ENCODE results near the gene ANAPC4.

ANAPC4 gene

DNA sequence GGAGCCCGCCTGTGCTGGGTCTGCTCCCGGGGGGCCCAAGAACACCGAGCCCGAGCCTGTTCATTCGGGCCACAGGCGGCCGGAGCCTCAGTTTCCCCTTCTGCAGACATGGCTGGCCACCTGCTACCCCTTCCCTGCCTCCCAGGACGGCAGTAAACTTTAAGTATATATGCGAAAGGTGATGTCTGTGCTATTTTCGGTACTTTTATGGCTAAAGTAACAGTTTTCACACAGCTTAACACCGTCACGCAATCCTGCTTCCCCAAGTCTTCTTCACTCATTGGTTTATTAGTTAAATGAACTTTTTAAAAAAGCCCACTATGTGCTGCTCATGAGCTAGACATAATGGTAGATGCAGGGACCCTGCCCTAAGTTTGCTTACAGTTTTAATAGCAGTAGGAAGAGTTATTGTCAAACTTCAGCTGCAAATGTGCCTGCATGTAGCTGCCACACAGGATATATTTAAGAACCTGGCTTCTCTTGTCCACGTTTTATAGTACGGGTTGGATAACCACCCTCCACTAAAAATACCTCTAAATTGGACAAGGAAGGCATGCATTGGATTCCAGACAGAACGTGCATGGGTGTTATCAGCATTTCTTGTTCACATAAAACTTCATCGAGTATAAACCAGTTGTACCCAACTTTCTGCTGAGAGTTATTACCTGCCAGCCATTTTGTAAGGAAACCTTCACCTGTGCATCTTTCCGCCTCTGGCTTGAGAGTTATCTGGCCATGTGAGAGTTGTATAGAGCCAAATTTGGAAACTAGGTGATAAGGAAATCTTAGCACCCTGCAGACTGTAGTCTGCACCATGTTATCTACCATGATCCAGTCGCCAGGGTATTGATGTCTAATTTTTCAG, 741 bp downstream of the ANAPC4 start:
- DNase-seq (ENCODE audit: low read depth): no peak

DNA sequence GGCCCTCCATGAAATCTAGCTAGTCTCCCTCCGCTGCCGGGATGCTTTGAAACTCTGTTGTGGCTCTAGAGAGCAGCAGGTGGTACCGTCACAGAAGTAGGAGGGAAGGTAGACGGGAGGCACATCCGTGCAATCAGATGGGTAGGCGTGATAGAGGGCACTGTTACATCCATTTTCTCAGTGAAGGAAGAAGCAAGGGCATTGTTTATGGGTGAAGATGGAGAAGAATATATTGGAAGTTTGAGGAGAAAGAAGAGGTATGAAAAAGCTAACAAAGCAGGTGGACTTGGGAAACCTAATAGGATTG, 1.3 kb downstream of the ANAPC4 start:
- DNase-seq (ENCODE audit: low read depth): no peak

DNA sequence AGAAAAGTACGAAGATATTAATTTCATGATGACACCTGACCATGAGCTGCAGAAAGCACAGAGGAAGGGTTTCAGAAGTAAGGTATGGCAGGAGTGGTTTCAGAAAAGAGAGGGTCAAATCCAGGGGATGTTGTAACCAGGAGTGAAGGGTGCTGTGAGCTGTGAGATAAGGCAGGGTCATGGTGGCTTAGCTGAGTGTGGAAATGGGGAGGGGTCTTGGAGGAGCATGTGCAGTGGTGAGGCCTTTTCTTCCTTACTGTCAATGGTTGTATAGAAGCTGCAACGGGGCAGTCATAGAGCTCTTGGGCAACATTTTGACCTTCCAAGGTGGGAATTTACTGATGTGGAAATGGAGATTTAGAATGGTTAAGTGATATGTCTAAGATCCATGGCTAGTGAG, 2.5 kb downstream of the ANAPC4 start:
- DNase-seq (ENCODE audit: low read depth): no peak

DNA sequence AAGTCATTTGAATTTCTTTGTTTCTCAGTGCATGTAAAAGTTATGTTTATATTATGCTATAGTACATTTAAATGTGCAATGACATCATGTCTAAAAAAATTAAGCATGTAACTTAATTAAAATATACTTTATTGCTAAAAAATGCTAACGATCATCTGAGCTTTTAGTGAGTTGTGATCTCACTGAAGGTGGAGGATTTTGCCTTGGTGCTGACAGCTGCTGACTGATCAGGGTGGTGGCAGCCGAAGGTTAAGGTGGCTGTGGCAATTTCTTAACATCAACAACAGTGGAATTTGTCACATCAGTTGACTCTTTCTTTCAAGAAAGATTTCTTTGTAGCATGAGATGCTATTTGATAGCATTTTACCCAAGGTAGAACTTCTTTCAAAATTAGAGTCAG, 6.6 kb downstream of the ANAPC4 start:
- no peak for DNase-seq (ENCODE audit: low read depth)

DNA sequence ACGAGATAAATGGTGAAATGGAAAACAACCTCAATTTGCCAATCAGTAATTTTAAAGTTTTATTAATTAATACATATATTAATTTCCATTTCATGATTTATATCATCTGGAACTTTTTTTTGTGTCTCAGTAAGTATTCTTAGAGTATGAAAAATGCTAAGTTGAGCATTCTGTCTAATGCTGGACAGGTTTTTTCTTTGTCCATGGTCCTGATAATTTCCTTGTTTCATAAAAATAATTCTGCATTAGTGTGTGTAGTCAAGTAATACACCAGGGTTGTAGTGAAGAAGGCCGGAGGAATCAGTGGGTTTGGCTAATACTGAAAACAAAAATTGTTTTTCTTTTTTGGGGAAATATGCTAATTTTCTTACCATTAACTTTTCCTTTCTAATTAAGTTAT, 9.9 kb downstream of the ANAPC4 start:
- DNase-seq (ENCODE audit: low read depth): no peak

DNA sequence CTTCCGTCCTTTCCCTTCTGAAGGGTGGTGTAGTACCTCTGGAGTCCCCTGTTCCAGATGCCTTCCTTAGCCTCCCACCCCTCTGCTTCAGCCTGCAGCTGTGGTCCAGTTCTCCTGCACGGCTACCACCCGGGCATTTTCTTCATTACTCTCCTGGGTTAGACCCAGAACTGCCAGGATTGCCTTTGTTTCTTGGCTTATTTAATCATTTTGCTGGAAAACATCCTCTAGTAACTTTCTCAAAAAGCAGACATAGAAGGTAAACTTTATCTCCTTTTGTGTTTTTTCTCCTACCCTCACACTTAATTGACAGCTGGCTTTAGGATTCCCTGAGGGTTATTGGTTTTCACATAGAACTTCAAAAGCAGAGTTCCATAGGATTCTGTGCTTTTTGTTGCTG, 20.2 kb downstream of the ANAPC4 start:
- no peak for DNase-seq (ENCODE audit: low read depth)

DNA sequence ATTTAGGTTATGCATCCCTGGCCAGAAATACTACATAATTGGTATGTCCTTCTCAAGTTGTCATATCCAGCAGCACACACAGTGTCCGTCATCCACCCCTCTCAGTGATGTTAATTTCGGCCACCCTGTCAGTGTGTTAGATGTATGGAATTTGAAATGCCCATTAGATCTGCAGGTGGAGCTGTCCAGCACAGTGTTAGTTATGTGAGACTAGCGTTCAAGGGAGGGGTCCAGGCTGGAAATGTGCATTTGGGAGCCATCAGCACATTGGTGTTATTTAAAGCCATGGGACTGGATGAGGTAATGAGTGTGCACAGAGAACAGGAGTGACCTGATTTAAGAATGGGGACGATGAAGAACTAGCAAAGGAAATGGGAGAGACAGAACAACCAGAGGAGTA, 22.4 kb downstream of the ANAPC4 start:
- DNase-seq (ENCODE audit: low read depth): no peak

DNA sequence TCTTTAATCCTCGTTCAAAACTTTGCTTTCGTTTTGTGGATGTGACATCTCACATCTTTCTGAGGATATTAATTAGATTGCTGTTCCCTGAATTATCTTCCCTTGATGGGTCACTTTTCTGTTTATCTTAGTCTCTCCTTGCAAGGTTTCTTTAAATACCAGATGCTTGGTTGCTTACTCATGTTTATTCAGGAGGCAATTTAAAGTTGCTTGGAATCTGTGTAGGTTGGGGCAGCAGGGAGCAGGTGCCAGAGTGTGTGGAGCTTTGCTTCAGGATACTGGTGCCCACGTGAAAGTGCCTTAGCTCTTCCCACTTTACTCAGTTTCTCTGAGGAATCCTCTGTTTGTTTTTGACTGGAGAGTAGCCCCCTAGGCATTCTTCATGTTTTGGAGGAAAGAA, 24.0 kb downstream of the ANAPC4 start:
- DNase-seq (ENCODE audit: low read depth): no peak

DNA sequence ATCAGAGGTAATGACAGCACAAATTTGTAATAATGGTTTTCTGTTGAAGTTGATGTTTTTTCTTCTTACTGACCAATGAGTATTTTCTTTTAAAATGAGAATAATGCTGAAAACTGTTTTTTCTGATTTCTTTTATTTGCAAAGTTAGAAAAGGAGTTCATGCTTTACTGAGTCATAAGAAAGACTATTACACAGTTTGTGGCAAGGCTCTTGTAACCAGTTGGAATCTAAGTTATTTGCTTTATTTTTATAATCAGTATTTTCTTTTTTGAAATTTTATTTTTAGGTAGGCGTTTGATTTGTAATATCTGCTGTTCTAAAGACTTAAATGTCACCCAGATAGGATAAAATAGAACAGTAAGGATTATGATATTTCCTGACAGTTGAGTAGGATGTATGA, 25.5 kb downstream of the ANAPC4 start:
- peak; percentile 22 for DNase-seq (ENCODE audit: low read depth)

DNA sequence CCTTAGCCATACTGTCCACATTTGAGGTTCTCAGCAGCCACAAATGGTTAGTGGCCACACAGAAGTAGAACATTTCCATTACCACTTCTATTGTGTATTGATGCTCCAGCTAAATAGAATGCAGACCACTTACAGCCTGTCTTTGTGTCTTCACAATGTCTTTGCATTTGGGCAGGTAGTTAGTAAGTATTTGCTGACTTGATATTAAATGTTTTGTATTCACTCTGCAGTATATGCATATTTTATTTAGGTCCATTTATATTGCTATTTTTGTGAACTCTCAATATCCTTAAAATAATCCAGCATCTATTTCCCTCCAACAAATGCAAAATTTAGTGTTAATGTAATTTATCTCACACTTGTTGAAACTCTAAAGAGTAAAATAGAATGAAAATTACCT, 26.6 kb downstream of the ANAPC4 start:
- no peak for DNase-seq (ENCODE audit: low read depth)

DNA sequence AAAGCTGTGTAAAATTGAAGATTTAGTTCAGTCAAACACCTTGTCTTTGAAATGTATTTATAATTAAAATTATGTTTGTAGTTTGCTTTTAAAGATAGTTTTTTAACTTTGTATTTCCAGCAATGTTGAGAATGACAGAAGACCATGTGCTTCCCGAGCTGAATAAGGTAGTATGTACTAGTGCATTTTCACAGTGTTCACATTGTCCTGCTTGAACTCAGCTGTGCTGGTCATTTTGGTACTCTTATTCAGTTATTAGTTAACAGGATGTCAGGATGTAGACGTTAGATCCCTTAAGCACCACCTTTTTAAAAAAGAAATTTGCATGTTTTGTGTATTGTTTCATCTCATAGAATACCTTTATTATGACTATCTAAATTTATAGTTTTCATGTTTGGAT, 28.4 kb downstream of the ANAPC4 start:
- DNase-seq (ENCODE audit: low read depth): no peak

DNA sequence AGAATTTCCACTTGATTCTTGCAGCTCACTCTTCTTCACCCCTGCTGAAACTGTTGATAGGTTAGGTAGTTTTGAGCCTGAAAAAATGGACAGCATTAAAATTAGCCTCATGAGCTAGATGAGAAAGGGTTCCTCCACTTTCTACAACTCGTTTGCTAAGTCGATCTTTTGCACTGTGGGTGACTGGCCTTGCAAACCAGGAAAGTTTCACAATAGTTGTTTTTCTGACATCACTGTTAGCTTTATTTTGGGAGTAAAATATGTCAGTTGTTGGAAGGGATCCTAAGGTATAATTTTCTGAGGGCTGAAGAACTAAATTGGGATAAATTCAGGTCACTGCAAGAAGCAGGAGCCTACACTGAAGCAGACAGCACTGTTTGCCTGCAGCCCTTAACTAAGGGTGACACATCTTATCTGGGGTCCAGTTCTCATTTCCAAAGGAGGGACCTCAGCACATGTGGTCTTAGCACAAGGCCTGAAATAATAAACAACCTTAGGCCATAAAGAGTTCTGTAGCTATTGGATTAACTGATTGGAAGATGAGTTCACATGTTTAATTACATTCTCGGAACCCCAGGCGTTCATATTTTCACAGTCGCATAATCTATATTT, 29.1 kb downstream of the ANAPC4 start:
- peak; percentile 27 for DNase-seq (ENCODE audit: low read depth)

DNA sequence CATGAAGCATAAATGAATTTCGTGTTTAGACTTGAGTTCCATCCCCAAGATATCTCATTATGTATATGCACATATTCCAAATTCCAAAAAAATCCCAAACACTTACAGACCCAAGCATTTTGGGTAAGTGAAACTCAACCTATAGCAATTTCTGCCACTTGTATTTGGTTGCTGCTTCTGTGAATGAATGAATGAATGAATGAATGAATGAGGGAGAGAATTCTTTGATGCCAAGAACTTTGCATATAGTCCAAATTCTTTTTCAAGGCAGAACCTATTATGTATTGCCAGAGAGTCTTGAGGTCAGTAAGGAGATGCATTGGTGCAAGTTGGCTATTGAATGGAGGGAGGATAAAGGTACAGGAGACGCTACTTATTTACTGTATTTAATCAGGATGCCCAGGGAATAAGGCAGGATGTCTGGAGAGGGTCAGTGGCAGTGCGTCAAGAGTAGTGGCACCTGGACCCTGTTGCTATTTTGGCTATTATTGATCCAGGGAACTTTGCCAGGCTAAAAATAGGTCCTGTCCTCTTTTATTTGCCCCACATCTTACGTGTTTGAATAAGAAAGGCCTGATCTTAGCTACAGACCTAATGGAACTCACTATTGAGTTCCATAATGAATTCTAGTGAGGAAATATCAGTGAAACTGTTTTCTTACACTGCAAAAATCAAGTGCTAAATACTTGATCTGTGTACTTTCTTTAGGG, 33.9 kb downstream of the ANAPC4 start:
- DNase-seq (ENCODE audit: low read depth): no peak

DNA sequence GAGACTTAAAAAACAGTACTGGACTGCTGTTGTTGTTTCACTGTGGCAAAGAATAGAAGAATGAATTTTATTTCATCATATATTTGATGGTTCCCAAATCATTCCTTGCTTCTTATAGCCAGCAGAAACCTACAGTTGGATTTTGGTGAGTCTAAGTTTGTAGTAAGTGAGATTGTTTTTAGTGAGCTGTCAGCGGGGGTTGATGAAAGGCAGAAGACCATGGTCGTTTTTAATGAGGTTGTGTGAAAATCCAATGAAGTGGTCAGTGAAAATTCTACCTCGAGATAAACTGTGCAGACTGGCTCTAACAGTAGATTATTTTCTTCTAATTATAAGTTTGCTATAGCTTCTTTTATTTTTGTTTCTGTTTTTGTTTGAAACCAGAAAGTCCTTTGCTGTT, 36.2 kb downstream of the ANAPC4 start:
- no peak for DNase-seq (ENCODE audit: low read depth)

DNA sequence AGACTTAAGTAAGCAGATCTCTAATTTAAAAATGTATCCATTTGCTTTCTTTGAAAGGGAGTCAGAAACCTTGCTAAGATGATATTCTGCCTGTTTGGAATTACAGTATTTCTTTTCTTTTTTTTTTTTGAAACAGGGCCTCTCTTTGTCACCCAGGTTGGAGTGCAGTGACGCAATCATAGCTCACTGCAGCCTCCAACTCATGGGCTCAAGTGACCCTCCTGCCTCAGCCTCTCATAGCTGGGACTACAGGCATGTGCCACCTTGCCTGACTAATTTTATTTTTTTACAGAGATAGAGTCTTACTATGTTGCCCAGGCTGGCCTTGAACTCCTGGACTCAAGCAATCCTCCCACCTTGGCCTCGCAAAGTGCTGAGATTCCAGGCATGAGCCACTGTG, 40.0 kb downstream of the ANAPC4 start:
- DNase-seq (ENCODE audit: low read depth): no peak

DNA sequence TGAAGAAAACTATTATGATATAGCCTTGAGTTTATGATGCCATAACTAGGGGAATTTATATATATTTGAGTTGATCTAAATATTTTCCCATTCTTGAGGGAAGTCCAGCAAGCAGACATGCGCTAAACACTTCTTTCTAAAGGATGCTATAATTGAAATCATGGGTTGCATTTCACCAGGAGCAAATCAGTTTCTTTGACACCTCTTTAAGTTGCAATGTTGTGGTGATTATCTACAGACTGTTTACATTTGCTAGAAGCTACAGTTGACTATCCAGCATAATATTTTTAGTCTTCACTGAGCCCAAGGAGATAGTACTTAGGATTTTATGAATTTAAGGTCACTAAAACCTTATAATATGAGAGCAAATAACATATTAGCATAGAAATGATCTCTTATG, 43.9 kb downstream of the ANAPC4 start:
- no peak for DNase-seq (ENCODE audit: low read depth)

DNA sequence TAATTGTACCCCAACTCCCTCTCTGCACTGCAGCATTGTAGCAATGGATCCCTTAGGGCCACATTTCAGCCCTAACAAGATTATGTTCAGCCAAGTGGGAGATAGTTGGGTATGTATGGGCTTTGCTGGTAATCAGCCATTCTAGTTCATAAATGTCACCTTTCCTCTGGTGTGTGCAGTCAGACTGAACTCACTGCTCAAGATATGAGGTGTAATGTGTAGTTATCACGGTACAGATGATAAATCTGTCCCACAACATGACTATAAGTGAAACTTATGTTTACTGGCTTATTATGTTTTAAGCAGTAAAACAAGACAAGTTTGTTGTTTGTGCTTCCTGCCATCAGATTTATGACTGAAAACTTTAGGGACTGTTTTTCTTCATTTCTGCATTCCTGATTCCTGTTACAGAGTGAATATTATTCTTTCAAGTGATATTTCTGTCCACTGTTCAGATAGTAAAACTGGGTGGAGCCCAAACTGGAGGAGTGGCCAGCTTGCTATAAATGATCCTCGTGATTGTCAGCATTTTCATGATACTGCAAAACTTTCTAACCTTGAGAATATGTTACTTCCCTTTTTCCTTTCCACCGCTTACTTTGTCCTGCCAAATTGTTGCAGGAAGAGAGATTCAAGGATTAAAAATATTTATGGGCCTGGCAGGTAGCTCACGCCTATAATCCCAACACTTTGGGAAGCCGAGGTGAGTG, 44.9 kb downstream of the ANAPC4 start:
- DNase-seq (ENCODE audit: low read depth): no peak

DNA sequence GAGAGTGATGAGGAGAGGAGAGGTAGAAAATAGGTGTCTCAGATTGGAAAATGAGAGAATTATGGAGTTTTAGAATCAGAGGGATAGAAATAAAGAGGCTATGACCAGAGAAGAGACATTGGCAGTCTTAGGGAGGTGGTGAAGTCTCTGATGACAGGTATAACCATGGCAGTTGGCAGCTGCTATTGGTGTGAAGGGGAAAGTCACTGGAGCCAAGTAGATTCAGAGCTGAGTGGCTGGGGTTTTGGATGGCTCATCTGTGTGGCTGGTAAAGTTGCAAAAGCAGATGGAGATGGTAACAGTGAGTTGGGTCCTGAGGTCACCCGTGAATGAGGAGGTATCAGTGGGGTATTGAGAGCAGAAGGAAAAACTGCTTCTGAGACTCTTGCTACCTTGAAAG, 46.5 kb downstream of the ANAPC4 start:
- no peak for DNase-seq (ENCODE audit: low read depth)

DNA sequence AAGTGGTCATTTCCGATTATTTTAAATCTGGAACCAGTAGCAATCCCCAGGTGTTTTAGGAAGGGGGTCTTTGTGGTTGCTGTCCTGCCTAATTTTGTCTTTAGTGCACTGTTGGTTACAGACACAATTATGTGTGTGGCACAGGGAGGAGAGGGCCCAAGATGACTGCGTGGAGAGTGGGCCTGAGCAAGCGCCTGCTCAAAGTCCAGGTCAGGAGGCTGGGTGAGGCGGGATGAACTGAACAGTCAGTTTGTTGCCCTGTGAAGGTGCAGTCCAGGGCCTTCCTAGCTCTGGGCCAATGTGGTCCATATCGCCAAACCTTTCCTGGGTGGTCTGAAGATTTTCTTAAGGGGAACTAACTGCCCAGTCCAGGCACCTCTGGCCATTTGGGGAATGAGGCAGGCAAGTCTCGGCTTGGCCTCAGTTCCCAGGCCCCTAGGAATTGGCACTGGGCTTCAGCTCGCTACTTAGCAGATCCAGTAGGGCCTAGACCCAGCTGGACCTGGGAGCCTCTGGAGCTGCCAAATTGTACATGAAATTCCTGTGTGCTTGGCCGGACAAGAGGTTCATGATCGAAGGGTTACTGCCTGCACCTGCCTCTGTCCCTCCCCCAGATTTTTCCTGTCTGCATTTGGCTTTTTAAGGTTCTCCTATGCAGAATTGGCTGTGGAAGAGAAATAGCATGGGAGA, 47.6 kb downstream of the ANAPC4 start:
- no peak for DNase-seq (ENCODE audit: low read depth)

DNA sequence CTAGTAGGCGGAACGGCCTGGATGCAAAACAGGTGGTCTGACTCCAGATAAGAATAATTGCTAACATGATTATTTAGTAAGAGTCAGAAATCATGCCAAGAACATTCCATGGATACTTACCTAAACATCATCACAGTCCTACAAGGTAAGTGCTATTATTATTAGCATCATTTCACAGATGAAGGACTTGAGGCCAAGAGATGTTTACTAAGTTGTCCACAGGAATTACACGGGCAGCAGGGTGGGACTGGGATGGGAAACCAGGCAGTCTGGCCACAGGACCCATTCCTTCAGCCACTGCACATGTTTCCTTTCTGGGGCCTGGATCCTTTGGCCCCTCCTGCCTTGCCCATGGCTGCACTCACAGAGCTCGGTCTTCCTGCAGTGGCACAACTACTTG, 48.3 kb downstream of the ANAPC4 start:
- DNase-seq (ENCODE audit: low read depth): no peak

DNA sequence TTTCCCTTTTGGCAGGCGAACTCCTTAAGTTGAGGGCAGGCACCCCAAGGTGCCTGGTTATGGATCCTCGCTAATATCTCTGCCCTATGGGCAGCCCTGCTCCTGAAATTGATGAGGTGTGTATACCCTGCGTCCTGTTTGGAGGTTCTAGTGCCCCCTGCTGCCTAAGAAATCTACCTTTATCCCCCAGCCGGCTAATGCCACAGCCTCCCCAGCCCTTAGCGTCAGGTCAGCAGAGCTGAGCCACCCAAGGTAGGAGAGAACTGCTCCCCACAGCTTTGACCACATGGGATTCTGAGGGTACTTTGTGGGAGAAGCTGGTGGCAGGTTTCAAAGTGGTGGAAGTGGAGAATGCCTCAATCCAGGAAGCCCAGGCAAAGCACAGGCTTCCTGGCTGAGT, 50.8 kb downstream of the ANAPC4 start:
- no peak for DNase-seq (ENCODE audit: low read depth)

DNA sequence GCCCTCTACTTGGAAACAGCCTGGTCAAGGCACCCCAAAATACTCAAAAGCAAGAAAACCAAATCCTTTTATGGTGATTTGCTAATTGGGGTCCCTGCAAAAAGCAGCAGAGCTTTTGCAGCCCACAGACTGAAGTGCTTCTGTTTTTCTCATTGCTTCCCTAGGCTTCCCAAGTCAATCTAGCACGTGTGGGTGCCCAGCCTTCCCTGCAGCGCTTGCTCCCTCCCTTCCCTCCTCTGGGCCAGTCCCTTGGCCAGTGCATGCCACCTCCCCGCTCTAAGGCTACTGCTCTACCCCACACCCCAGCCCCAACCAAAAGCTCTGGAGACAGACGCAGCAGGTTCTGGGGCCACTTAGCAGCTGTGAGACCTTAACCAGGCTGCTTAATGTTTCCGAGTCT, 53.6 kb downstream of the ANAPC4 start:
- no peak for DNase-seq (ENCODE audit: low read depth)

Data from GM04503 (cell line).